GM19351 (cell line): ENCODE data around the gene TBX2.

ENCODE experiments used
- ATAC-seq: cut with Tn5 transposase; IDR thresholded peaks from one replicate; pipeline ENCODE4 v1.9.1; 2021; ENCODE audit warnings: mild to moderate bottlenecking, moderate library complexity; ENCODE audit not compliant: unreplicated experiment

The TBX2 gene

GRCh38 chr17:61451538-61452300 lies 52.1 kb downstream of the TBX2 start:
- no peak for ATAC-seq

DNA sequence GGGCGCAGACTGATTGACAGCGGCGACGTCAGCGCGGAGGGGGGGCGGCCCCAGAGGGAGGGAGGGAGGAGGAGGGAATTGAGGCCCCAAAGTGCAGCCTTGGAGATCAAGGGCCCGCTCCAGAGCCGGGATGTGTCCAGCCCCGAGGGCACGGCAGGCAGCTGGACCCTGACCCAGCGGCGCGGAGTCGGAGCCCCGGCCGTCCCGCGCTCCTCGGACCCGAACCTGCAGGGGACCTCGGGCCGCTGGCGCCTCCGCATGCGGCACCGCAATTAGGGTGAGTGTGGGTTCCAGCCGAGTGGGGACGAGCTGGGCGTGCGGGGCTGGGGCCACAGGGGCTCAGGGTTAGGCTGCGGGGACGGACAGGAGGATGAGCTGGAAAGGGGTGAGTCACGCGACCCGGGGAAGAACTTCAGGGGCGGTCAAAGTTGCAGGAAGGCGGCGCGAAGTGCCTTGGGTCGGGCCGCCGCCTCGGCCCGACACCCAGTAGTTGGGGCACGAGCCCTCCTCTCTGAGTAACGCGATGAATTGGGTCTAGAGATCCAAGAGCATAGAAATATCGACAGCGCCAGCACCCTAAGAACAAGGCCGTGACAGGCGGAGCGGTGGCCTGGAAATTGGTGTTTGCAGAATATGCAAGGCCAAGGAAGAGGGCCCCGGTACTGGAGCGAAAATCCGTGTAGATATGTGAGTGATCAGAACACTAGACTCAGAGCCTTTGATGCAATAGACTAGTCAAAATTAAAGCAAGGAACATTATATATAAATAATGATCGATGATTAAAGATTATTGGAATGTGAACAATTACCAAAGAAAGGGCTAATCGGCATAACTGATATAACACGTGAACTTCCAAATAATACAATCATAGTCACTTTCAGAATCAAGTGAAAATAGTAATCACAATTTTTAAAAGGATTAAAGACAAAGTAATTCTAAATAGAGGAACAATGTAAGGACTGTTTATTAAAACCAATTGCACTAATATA lies 53.0 kb downstream of the TBX2 start, which contains the start of gene TBX4:
Gene TBX4, plus strand, starts transcription at position 122 of the 990 bp plus-strand sequence. CDS start 4,069 bp downstream, outside the sequence.
- ATAC-seq, result no peak

- ATAC-seq, result no peak
Measured at GRCh38 chr17:61453566-61454380, 54.1 kb downstream of the TBX2 start.

GRCh38 chr17:61454381-61455323 lies 55.0 kb downstream of the TBX2 start:
- ATAC-seq, result no peak

- ATAC-seq, result no peak
Measured at GRCh38 chr17:61455324-61456060, 55.8 kb downstream of the TBX2 start.

GRCh38 chr17:61456061-61456681 lies 56.5 kb downstream of the TBX2 start:
- no peak for ATAC-seq

GRCh38 chr17:61456688-61457225 lies 57.1 kb downstream of the TBX2 start:
- no peak for ATAC-seq

GRCh38 chr17:61457226-61457983 lies 57.8 kb downstream of the TBX2 start:
- ATAC-seq, result no peak

GRCh38 chr17:61458000-61458399 lies 58.4 kb downstream of the TBX2 start:
- ATAC-seq, result no peak

DNA sequence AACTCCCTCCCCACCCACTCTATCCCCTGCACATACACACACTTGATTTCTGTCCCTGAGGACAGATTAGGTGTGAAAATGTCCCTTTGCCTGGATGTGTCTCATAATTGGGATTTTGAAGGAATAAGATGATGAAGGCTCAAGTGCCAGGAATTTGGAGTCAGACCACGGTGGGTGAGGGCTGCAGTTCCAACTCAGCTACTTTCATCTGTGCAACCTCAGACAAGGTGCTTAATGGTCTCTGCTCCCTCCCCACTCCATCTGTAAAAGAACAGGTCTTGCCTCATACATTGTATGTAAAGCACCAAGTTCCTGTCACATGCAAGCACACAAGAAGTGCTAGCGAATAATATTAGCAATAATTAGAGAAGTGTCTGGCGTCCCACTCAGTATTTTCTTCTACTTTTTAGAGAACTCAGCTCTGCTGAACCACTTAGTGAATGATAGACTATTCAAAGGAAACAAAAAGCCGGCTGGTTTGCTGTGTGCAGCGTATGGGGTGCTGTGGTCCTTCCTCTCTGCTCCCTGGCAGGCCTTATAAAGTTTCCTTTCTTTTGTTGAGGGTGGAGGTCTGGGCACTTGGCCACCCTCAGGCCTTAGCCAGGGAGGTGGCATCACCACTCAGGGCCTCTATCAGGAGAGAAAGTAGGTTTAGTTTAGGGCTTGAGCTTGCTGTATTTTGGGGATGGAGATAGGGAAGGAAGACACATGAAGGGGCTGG lies 58.9 kb downstream of the TBX2 start:
- no peak for ATAC-seq
